Measurements from ENCODE around the gene CTSO.
"Not testable (repeated sequence)": the region's sequence is repeated elsewhere in the genome, so short reads cannot be mapped to it uniquely, and the experiment has no call there.

The CTSO gene

DNA sequence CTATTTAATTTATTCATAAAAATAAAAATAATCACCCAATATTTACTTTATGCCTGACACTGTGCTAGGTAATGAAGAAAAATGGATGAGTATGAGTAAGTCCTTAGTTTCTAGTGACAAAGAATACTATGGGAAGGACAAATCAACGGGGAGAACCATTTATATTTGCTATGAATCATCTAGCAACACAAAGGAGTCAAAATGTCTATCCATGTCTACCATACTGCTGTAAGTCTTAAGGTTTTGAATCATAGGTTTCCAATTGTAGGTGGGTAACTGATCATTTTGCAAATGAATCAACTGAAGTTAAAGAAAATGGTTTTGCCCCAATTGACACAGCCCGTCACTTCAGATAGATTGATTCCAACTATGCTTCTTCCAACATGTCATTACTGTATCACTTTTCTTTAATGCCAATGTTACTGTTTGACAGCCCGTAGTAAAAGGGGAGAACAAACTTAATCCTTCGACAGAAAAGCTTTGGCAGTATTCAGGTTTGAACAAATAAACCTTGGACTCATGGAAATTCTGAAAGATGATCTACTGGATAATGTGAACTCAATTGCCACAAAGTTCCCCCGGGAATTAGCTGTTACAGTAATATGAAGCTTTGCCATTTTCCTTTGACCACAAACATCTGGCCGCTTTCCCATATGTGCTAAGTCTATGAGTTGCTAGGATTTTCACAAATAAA lies 47.0 kb downstream of the CTSO start:
- no peak overlapping the region for H3K4me3 ChIP-seq (ENCODE audit: low read length)
- TF ChIP-seq ZNF274 (IDR thresholded peaks at IDR 0.05; ENCODE audit: low read depth, low read length), result no peak

DNA sequence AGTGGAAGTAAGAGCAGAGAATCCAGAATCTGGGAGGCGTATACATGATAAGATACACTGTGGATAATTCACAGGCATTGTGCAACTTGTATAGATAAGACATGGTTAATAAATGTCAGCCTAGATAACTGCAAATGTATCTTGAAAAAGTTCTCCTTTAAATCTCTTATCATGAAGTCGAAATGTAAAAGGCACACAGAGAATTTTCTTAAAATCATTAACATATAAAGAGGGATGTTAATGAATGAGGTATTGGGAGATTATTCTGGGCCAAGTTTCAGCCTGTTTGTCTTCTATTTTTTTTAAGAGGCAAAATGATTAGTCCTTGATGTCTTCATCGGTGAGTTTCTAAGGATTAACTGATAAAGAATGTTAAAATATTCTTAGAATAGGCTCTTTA lies 49.3 kb downstream of the CTSO start:
- H3K4me3 ChIP-seq (ENCODE audit: low read length), result no peak overlapping the region
- TF ChIP-seq ZNF274 (IDR thresholded peaks at IDR 0.05; ENCODE audit: low read depth, low read length), result no peak

DNA sequence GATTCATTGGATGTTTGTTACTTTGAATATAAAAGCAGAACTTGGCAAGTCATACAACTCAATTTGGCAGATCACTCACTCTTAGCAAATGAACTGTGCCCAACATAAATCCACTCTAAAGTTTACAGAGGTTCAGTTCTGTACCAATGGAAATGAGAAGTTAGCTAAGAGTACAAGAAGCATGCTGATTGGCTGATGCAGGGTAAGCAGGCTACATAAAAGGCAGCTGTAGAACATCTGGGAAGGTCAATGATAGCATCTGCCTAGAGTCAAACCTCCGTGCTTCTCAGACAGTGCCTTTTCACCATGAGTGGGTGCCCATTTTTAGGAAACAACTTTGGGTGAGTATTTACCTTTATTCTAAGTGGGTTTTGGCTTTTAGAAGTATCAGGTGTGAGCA lies 50.2 kb downstream of the CTSO start, which contains the start of gene TDO2:
TDO2 (plus strand) TSS at position 244 of the 400 bp plus-strand sequence; CDS start at position 307, 63 bp downstream.
- H3K4me3 ChIP-seq (ENCODE audit: low read length), result no peak within 1 kb of the TSS

DNA sequence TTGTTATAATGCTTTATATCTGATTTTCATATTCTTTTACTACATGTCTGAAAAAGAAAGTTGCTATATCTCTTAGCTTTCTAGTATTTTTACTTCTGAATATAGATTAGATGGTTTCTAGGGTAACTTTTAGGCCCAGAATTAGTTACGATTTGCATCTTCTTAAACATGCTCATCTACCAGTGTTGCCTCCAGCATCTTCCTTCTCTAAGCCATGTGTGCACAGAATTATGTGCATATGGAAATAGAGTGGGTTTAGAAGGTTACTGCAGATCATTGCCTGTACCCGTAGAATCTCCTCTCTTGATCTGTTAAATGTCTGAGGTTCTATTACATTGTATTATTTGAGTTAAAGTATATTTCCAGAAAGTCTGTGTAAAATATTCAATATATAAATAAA lies 52.7 kb downstream of the CTSO start:
- no peak overlapping the region for H3K4me3 ChIP-seq (ENCODE audit: low read length)
- TF ChIP-seq ZNF274 (IDR thresholded peaks at IDR 0.05; ENCODE audit: low read depth, low read length), result no peak

More for the DNA sequence above, 50.2 kb downstream of the CTSO start, which contains the start of gene TDO2:
- no peak for TF ChIP-seq ZNF274 (IDR thresholded peaks at IDR 0.05; ENCODE audit: low read depth, low read length)

DNA sequence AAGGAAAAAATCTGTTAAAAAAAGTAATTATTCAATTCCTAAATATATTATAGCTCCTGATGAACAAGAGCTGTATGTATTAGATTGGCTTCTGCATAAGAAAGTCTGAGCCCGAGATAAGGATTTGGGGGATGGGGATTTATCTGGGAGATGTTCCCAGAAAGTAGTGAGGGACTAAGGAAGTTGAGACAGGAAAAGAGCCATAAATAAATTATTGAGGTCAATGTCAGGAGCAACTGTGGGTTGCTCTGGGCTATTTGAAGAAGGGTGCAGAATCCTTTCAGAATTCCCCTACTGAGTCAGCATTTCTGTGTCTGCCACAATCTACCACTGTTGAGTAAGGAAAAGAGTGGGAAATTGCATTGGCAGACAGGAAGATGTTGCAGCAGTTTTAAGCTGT lies 53.3 kb downstream of the CTSO start:
- no peak overlapping the region for H3K4me3 ChIP-seq (ENCODE audit: low read length)
- TF ChIP-seq ZNF274 (IDR thresholded peaks at IDR 0.05; ENCODE audit: low read depth, low read length), result no peak

DNA sequence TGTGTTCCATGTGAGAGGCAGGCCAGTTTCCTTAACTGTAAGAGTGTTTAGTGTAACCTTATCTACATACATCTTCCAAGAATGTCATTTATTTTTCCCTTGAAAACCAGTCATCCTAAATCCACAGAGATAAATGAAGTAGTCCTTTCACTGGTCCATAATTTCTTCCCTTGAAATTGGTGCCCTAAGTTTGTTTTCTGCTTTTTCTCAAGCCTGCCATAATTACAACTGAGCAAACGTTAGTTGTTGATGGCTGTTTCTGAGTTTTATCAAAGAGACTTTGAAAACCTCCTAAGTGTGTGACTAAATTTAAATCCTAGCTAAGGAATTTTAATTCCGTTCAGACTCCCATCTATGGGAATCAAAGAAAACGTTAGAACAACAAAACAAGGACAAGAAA lies 53.8 kb downstream of the CTSO start:
- H3K4me3 ChIP-seq (ENCODE audit: low read length), result no peak overlapping the region
- no peak for TF ChIP-seq ZNF274 (IDR thresholded peaks at IDR 0.05; ENCODE audit: low read depth, low read length)

DNA sequence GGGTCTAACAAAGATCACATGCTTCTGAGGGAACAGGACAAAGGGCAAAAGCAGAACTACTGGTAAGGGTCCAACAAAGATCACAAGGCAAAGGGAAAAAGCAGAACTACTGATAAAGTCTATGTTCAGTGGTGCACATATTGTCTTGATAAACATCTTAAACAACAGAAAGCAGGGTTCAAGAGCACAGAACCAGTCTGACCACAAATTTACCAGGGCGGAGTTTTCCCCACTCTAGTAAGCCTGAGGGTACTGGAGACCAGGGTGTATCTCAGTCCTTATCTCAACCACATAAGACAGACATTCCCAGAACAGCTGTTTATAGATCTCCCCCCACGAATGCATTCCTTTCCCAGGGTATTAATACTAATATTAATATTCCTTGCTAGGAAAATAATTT lies 55.3 kb downstream of the CTSO start:
- H3K4me3 ChIP-seq (ENCODE audit: low read length), result not testable (repeated sequence)

DNA sequence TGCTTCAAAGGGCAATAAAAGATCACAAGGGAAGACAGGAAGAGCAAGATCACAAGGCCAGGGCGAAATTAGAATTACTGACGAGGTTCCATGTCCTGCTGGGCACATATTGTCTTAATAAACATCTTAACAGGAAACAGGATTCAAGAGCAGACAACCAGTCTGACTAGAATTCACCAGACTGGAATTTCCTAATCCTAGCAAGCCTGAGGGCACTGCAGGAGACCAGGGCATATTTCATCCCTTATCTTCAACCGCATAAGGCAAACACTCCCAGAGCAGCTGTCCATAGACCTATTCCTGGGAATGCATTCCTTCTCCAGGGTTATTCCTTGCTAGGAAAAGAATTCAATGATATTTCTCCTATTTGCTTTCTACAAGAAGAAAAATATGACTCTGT lies 62.6 kb downstream of the CTSO start:
- no peak overlapping the region for H3K4me3 ChIP-seq (ENCODE audit: low read length)
- no peak for TF ChIP-seq ZNF274 (IDR thresholded peaks at IDR 0.05; ENCODE audit: low read depth, low read length)

DNA sequence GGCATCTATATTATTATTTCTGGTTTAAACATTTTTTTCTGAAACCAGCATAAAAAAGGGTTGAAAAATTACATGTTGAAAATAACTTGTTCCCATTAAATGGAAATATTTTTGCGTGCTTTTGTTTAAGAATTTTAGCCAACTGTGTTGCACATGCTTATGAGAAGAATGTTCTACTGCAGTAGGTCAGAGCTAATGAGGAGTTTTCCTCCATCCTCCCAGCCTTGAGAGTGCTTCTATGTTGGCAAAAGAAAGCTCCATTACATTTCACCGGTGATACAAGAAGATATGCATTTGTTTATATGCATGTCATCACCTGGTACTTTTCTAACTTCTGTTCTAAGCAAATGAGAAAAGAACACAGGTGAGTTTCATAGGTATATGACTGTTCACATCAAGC lies 63.7 kb downstream of the CTSO start:
- H3K4me3 ChIP-seq (ENCODE audit: low read length), result no peak overlapping the region
- no peak for TF ChIP-seq ZNF274 (IDR thresholded peaks at IDR 0.05; ENCODE audit: low read depth, low read length)

DNA sequence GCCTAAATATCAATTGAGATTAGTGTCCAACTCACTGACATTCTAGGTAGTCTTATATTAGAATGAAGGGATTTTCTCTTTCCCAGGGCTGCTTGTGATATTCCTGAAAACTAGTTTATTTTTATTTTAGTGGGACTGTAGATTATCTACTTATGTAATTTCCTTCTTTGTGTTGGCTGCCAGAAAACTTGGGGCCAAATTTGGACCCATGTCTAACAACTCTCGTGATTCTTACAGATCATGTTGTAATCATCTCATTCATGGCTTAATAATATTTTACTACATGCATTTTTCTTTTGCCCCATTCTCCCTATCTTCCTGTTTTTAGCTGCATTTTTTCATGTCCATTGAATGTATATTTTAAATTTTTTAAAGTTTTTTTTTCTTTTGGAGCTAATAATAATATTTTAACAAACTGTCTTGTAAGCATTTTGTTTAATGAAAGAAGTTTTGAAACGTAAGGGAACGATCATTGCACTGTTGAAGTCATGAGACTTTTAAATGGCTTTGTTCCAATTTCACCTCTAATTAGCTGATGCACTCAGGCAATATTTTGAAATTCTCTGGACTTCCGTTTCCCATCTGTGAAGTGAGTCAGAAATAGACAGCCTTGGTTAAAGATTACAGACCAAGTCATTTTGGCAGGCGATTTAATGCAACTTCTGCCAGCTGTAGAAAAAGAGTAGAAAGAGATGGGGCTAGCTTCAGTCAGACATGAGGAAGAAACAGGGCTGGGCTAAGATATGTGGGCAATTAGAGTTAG lies 64.5 kb downstream of the CTSO start:
- no peak overlapping the region for H3K4me3 ChIP-seq (ENCODE audit: low read length)
- TF ChIP-seq ZNF274 (IDR thresholded peaks at IDR 0.05; ENCODE audit: low read depth, low read length), result no peak

DNA sequence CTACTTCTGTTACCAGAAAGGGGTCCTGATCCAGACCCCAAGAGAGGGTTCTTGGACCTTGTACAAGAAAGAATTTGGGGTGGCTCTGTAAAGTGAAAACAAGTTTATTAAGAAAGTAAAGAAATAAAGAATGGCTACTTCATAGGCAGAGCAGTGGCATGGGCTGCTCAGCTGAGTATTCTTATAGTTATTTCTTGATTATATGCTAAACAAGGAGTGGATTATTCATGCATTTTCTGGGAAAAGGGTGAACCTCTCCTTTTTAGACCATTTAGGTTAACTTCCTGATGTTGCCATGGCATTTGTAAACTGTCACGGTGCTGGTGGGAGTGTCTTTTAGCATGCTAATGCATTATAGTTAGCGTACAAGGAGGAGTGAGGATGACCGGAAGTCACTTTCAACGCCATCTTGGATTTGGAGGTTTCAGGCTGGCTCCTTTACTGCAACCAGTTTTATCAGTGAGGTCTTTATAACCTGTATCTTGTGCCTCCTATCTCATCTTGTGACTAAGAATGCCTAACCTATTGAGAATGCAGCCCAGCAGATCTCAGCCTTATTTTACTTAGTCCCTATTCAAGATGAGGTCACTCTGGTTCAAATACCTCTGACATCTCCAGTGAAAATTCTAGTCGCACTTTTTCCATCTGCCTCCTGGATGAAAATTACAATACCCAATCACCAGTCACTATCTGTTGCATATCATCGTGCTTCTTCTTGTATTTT lies 65.7 kb downstream of the CTSO start:
- no peak overlapping the region for H3K4me3 ChIP-seq (ENCODE audit: low read length)
- no peak for TF ChIP-seq ZNF274 (IDR thresholded peaks at IDR 0.05; ENCODE audit: low read depth, low read length)

DNA sequence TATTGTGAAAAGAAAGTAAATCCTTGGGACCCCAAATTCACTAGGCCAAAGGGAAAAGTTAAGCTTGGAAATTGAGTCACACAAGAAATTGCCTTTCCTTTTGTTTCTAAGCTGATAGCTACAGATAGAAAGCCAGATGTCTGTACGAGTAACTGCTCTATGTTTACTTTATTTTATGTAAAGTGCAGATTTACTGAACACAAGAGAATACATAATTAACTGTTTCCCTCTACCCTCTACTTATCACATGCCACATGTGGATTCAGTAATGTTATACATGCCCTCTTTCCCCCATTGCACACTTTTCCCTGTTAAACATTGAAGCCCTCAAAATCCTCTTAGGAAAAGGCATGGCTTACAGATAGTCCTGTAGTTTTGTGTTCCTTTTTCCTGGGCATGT lies 66.6 kb downstream of the CTSO start:
- H3K4me3 ChIP-seq (ENCODE audit: low read length), result no peak overlapping the region
- no peak for TF ChIP-seq ZNF274 (IDR thresholded peaks at IDR 0.05; ENCODE audit: low read depth, low read length)

DNA sequence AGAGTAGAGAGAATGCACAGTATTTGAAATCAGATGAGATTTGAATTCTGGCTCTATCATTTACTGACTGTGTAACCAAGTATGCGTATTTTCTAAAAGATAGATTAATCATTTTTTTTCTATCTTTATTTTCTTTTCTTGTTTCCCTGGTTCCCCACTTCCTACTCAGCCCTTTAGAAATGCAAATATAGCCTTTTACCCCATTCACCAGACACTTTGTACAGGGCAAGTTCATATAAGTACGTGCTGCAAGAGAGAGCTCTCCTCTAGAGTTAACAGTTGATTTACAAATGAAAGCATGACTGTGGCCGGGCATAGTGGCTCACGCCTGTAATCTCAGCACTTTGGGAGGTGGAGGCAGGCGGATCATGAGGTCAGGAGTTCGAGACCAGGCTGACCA lies 68.0 kb downstream of the CTSO start:
- H3K4me3 ChIP-seq (ENCODE audit: low read length), result no peak overlapping the region
- TF ChIP-seq ZNF274 (IDR thresholded peaks at IDR 0.05; ENCODE audit: low read depth, low read length), result no peak

DNA sequence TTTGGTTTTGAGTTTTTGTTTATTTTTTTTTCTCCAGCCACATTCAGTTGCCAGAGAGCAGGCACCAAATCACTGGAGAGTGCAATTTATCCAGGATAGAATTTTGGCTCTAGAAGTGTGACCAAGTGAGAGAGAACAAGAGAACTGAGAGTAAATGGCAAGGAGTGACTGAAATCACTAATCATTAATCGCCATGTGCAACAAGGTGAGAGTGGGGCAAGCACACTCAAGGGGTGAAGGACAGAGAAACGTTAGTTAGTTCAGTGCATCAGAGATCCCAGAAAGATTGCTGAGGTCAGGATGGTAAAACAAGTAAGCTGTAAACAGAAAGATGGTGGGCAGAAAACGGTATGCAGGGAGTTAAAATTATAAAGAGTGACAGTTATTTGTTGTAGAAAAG lies 69.8 kb downstream of the CTSO start:
- no peak overlapping the region for H3K4me3 ChIP-seq (ENCODE audit: low read length)
- TF ChIP-seq ZNF274 (IDR thresholded peaks at IDR 0.05; ENCODE audit: low read depth, low read length), result no peak

DNA sequence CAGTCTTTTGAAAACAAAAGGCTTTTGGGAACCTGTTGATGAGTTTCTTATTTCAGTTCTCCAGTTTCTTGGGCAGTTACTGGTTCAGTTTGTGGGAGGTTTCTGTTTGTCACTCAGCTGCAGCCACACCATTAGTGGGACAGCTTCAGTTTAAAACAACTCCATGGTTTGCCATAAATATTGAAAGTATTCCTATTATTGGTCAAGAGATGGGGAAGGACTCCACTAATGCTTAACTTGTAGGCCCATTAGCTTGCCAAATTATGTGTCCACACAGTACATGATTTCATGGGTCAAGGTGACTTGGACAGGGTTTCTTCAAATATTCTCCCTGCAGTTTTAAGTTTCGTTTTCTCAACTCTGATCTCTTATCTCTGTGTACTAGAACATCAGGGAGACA lies 72.1 kb downstream of the CTSO start:
- no peak for TF ChIP-seq ZNF274 (IDR thresholded peaks at IDR 0.05; ENCODE audit: low read depth, low read length)
- no peak overlapping the region for H3K4me3 ChIP-seq (ENCODE audit: low read length)
